ENCODE data around the gene AGL.

DNA sequence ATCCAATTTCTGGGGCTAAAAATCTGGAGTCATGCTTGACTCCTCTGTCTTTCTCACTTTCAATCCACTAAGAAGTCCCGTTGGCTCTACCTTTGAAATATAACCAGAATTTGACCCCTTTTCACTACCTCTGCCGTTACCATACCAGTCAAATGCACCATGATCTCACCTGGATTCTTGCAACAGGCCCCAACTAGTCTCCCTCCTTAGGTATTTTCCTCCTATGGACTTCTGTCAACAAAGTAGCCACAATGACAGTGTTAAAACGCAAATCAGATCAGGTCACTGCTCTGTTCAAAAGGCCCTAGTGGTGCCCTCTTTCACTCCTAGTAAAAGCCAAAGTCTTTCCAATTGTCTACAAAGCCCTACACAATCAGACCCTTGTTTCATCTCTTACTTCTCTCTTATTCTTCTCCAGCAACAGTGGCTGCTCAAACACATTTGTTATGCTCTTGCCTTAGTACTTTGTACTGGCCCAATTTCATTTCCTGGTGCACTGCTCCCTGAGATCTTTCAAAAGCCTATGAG is 35.7 kb upstream of the AGL start:
- no peak for TF ChIP-seq SP2 (IDR thresholded peaks at IDR 0.05; ENCODE audit: low read length)
- no peak for TF ChIP-seq CREB1 (IDR thresholded peaks at IDR 0.05)
- TF ChIP-seq, protein P1, sequence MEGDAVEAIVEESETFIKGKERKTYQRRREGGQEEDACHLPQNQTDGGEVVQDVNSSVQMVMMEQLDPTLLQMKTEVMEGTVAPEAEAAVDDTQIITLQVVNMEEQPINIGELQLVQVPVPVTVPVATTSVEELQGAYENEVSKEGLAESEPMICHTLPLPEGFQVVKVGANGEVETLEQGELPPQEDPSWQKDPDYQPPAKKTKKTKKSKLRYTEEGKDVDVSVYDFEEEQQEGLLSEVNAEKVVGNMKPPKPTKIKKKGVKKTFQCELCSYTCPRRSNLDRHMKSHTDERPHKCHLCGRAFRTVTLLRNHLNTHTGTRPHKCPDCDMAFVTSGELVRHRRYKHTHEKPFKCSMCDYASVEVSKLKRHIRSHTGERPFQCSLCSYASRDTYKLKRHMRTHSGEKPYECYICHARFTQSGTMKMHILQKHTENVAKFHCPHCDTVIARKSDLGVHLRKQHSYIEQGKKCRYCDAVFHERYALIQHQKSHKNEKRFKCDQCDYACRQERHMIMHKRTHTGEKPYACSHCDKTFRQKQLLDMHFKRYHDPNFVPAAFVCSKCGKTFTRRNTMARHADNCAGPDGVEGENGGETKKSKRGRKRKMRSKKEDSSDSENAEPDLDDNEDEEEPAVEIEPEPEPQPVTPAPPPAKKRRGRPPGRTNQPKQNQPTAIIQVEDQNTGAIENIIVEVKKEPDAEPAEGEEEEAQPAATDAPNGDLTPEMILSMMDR (IDR thresholded peaks at IDR 0.05; ENCODE audit: control extremely low read depth in 1 of 3, insufficient read depth in 1 of 3, low read depth in 1 of 3, low read length in 3 of 3) = no peak
- no peak for TF ChIP-seq EZH2 (IDR thresholded peaks at IDR 0.05; ENCODE audit: low read depth, low read length, severe bottlenecking)
